ENCODE data around the gene SPATA20.

Gene SPATA20

DNA sequence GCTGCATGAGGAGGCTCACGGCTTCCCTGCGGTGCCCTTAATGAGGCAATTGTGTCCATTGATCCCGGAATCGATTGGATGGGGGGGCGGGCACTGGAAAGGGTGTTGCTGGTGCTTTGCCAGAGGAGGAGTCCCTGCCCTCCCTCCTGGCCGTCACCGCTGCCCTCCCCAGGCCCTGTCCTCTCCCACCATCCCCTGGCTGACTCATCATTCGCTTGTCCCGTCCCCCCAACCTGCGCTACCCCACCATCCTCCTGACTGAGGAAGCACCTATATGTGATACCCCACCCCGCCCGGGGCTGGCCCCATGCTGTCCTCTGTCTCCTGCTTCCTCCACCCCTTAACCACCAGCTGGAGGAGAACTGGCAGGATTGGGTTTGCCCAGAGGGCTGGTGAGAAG lies 34.3 kb downstream of the SPATA20 start:
- DNase-seq = no peak

- no peak for DNase-seq
Measured at GRCh38 chr17:50582741-50583140, 35.8 kb downstream of the SPATA20 start.

DNA sequence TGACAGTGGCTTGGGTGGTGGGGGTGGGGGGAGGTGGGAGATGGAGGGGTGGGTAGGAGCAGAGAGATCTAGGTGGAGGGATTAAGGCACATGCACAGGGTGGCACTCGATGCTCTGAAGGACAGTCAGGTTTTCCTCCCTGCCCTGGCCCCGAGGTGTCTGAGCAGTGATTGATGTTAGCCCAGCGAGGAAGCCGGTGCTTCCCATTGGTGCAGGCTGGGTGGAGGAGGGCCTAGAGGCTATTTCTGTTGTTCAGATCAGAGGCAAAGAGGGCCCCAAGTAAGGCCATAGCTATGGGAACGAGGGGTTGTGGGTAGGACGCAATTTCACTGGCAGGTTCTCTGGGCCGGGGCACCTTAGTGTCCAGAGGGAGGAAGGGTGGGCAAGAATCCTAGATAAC lies 36.7 kb downstream of the SPATA20 start:
- DNase-seq = no peak

DNA sequence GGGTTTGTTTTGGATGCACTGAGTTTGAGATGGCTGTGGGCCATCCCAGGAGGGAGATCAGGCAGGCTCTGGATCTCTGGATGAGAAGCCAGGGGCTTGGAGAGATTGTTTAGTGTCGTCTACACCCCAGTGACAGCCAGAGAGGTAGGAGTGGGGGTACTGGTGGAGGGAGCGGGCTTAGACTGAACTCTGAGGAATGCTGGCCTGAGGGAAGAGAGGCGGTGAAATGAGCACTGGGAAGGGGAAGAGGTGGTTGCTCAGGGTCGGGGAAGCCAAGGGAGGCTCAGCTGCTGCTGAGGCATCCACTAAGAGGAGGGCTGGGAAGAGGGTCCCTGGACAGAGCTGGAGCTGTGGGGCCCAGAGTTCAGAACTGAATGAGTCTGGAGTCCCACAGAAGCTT lies 37.1 kb downstream of the SPATA20 start:
- DNase-seq = no peak

- no peak for DNase-seq
Measured at GRCh38 chr17:50584749-50585148, 37.8 kb downstream of the SPATA20 start.

DNA sequence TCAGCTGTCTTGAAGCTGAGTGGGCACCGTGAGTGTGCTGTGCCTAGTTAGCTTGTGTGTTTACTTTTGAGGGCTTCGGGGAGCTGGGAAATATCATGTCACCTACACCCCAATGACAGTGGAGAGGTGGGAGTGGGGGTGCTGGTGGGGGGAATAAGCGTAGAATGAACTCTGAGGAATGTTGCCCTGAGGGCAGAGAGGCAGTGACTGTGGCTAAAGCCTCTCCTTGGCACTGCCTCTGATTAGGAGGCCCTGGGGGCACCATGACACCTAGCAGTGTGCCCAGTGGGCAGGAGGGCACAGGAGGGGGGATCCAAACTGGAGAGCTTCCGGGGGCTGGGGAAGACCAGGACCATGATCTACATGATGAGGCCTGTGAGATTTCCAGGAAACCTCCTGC lies 38.4 kb downstream of the SPATA20 start:
- no peak for DNase-seq

DNA sequence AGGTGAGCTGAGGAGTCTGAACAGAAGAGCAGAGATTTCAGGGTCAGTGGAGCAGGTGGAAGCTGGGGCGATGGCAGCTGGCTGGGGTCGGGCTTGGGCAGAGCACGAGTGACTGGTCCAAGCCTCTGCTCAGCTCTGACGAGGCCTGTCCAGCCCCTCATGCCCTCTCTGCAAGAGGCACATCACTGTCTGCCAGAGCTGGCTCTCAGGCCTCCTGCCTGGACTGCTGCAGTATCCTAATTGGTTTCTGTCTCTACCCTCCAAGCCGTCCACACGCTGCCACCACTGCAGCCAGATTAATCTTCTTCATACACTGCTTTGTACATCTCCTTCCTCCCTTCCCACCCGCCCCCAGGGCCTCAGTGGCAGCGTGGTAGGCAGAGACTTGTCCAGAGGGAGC lies 38.9 kb downstream of the SPATA20 start:
- DNase-seq = no peak

DNA sequence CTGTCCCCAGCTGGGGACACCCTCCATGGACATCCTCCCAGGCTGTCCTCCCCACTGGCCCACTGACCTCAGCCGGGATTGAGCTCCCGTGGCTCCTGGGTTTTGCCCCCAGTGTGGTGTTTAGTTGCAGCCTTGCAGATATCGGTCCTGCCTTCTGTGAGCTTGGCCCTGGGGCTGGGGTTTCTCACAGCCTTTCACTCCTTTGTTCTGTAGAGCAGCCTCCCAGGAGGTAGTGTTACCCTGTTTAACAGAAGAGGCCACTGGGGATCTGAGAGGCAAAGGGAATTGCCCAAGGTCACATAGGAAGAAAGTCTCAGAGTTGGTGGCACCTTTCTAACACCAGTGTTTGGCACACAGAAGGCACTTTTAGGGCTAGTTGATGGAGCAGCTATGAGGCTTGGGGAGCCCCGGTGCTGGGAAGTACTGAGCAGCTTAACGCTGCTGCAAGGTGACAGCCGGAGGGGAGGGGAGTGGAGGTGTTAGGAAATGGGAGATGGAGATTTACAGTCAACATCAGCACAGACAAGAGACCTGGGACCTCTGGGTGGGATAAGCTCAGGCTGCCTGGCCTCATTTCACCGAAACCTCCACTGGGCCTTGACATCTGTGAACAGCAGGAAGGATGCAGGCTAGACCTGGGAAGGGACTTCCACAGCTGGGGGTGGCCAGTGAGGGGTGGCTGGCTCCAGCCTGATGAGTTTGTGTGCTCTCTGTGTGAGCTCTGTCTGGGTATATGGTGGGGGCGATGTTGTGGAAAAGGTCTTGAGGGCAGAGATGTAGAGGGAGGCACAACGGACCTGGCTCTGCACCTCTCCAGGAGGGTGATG lies 39.7 kb downstream of the SPATA20 start:
- DNase-seq = no peak

DNA sequence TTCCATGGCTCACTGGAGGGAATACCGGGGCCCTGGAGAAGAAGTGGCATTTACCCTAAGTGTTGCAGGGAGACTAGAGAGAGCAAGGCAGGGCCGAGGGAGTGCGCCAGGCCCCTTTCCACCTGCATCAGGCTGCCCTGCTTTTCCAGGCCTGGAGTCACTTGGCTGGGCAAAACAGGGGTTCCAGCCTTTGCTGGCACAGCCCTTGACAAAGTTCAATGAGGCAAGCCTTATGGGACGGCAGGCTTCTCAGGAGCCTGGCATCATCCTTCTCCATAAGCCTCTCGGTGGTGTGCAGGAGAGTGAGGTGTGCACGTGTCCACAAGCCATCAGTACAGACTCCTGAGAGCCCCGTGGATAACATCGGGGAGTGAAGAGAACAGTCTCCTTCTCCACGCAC lies 40.6 kb downstream of the SPATA20 start:
- no peak for DNase-seq

- no peak for DNase-seq
Measured at GRCh38 chr17:50588391-50589049, 41.5 kb downstream of the SPATA20 start.

DNA sequence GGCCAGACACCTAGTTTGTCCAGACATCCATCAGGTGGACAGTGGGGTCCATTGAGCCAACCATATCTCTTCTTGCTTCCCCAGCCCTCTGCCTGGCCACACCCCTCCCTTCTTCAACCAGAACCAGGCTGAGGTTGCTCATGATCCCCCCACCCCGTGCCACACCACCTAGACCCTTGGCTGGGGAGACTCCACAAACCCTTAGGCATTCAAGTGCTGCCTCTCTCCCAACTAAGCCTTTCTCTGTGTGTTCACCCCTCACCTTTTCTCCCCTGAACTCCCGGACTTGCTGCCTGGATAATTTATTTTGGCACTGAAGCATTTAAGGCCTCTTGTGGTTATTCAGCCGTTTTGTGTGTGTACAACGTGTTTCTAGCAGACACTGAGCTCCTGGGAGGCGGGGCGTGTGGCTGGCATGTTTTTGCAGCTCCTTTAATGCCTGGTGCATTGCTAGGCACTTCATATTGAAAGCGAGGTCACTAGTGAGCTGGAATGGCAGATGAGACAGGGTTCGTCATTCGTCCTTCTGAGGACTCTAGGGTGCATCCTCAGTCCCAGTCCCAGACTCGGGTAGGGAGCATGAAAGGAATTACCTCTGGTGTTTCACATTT lies 42.2 kb downstream of the SPATA20 start:
- DNase-seq = no peak

GRCh38 chr17:50590946-50591737 lies 44.2 kb downstream of the SPATA20 start:
- no peak for DNase-seq

- DNase-seq = no peak
Measured at GRCh38 chr17:50593321-50593720, 46.3 kb downstream of the SPATA20 start.

GRCh38 chr17:50594128-50594823 lies 47.3 kb downstream of the SPATA20 start:
- no peak for DNase-seq

GRCh38 chr17:50594892-50595291 lies 47.9 kb downstream of the SPATA20 start:
- no peak for DNase-seq

DNA sequence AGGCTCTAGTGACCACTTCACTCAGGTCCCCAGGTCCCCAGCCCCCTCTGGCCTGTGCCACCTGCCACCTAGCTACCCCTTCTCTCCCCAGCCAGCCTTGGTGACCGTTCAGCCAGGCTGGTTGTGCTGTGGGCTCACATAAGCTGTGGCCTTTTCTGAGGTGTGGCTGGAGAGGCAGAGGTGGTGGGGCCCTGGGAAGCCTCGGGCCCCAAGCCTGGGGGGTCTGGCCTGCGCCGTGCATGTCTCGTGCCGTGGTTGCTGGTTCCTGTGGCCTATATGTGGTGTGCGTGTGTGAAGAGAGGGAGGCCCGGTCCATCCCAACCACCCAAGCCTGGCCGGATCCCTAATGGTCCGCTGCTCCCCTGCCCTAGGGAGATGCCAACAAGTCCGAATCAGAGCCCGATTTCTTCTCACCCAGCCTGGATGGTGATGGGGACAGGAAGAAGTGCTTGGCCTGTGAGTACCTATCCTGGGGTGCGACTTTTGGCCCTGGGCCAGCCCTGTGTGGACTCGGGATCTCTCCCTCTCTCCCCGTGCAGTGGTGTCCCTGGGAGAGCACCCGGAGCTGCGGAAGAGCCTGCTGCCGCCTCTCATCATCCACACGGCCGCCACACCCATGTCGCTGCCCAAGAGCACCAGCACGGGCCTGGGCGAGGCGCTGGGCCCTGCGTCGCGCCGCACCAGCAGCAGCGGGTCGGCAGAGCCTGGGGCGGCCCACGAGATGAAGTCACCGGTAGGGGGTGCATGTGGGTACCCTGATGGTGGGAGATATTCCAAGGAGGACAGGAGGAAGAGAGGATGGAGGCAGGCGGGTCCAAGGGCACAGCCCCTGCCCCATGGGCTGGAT lies 49.4 kb downstream of the SPATA20 start:
- no peak for DNase-seq

GRCh38 chr17:50598487-50598886 lies 51.5 kb downstream of the SPATA20 start:
- DNase-seq = no peak

- DNase-seq = no peak
Measured at GRCh38 chr17:50599606-50600005, 52.6 kb downstream of the SPATA20 start.

GRCh38 chr17:50601823-50602375 lies 54.9 kb downstream of the SPATA20 start:
- no peak for DNase-seq

DNA sequence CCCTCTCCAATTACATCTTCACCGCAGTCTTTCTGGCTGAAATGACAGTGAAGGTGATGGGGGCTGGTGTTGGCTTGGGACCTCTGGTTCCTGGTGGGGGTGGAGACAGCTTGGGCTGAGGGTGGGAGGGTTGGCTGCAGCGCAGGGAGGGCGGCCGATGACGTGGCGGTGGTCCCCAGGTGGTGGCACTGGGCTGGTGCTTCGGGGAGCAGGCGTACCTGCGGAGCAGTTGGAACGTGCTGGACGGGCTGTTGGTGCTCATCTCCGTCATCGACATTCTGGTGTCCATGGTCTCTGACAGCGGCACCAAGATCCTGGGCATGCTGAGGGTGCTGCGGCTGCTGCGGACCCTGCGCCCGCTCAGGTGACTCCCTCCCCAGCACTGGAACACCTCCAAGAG lies 55.9 kb downstream of the SPATA20 start:
- no peak for DNase-seq

DNA sequence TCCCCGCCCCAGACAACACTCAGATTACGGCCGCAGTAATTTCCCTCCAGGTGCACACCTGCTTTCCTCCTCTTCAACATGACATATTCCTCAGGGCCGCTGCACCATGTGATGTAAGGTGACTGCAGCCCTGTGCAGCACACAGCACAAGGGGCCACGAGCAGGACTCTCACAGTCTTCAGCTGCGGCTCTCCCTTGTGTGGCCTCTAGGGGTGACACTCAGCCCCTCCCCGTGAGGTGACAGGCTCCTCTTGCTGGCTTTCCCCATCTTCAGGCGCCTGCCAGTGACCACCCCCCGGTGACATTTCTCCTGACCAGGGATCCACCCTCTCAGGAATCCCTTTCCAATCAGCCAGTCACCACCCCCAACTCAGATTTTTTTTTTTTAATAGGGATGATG lies 56.4 kb downstream of the SPATA20 start:
- DNase-seq = no peak
